AG04450 (cell line): ENCODE measurements around the gene AKNAD1. TPM values are rescaled to one million over a fixed set of nuclear protein-coding genes. Genes with fewer than 3 reads are reported as not detected.

ENCODE experiments used
- CTCF ChIA-PET: fragments of 300-600, 350-600 bp; formaldehyde crosslinking; extraction: SDS; loops from one replicate; lab custom pipeline; 2022; ENCODE audit warnings: antibody characterized with exemption, inconsistent platforms; lab: Charles Lee
- POLR2A ChIA-PET: fragments of 350-600 bp; formaldehyde crosslinking; extraction: SDS; loops from one replicate; lab custom pipeline; 2021; ENCODE audit warnings: antibody characterized with exemption, inconsistent platforms; lab: Yijun Ruan, JAX
- DNase-seq: peaks from one replicate; pipeline ENCODE4 v3.0.0-alpha.2; 2011; ENCODE audit warnings: low read depth, low spot score
- H3K27ac ChIP-seq: one replicate; pipeline ENCODE4 v1.5.1; 2012; ENCODE audit warnings: low read depth, low read length, control low read depth
- H3K27me3 ChIP-seq: one replicate; pipeline ENCODE4 v1.6.0; 2012; ENCODE audit warnings: low read length; ENCODE audit not compliant: control insufficient read depth, insufficient read depth
- H3K4me3 ChIP-seq: 2 replicates; pipeline ENCODE4 v1.5.1; 2011; ENCODE audit warnings: mild to moderate bottlenecking, low read depth, low read length, control low read depth
- H3K9me3 ChIP-seq: 2 replicates; pipeline ENCODE4 v1.5.1; 2012; ENCODE audit warnings: low read length; ENCODE audit not compliant: control insufficient read depth, insufficient read depth
- polyA plus RNA-seq: library from polyadenylated mRNA; depleted of rRNA; stranded (reverse); fragments of >200 nt; gene quantifications from 2 replicates; pipeline ENCODE4 v1.2.3, GENCODE V29; 2011
- TF ChIP-seq, protein P1 (sequence below): IDR thresholded peaks from 2 replicates; pipeline ENCODE4 v1.5.1; 2011; ENCODE audit warnings: low read depth, low read length, control low read depth, inconsistent platforms

Gene AKNAD1
- polyA plus RNA-seq, 1 experiment, result 0.86 TPM

DNA sequence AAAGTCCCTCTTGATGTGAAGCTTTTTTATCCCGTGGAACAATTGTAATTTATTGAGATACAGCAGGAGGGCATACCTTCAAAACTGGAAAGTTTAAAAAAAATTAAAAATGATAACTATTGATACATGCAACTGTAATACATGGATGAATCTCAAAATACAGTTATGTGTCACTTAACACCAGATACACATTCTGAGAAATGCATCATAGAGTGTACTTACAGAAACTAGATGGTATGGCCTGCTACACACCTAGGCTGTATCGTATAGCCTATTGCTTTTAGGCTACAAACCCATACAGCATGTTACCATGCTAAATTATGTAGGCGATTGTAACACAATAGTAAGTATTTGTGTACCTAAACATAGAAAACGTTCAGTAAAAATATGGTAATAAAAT, 7.1 kb upstream of the AKNAD1 start:
- H3K4me3 ChIP-seq, result no peak overlapping the region
- POLR2A ChIA-PET, result no interaction called here
- no peak for DNase-seq
- no peaks in the 10 kb centered on the region for H3K9me3 ChIP-seq
- CTCF ChIA-PET, result interaction anchor here (0.6 to 1.2 kb wide), 2 partner anchors 28 kb away, joined by 3 read pairs; no protein-coding TSS in a partner anchor
- H3K27ac ChIP-seq, result no peak overlapping the region
- TF ChIP-seq, protein P1, sequence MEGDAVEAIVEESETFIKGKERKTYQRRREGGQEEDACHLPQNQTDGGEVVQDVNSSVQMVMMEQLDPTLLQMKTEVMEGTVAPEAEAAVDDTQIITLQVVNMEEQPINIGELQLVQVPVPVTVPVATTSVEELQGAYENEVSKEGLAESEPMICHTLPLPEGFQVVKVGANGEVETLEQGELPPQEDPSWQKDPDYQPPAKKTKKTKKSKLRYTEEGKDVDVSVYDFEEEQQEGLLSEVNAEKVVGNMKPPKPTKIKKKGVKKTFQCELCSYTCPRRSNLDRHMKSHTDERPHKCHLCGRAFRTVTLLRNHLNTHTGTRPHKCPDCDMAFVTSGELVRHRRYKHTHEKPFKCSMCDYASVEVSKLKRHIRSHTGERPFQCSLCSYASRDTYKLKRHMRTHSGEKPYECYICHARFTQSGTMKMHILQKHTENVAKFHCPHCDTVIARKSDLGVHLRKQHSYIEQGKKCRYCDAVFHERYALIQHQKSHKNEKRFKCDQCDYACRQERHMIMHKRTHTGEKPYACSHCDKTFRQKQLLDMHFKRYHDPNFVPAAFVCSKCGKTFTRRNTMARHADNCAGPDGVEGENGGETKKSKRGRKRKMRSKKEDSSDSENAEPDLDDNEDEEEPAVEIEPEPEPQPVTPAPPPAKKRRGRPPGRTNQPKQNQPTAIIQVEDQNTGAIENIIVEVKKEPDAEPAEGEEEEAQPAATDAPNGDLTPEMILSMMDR, result no peak
- no peaks in the 10 kb centered on the region for H3K27me3 ChIP-seq

DNA sequence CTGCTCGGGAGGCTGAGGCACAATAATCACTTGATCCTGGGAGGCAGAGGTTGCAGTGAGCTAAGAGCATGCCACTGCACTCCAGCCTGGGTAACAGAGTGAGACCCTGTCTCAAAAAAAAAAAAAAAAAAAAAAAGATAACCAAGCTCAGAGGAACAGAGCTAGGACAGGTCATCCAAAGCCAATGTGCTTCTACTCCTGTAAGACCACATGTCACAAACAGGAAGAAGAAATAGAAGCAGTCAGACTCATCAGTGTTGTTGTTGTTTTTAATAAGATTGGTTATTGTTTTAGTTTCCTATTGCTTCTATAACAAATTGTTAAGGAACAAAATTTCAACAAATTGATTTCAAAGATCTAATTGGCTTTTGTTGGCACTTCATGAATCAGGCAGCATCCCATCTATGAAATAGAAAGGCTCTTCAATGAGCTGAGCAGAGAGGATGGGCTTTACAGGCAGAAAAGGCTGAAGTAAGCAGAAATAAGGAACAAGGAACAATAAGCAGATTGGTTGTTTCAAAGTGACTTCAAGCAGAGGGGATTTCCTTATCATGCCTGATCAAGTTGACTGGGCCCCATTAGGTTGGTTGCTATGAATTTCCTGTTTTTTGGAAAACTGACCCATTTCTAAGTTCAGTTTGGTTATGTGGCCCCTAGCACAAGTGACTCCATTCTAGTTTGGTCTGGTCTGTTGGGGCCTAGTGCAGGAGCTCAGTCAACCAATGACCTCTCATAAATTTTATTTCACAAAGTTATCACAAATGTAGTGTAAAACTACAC, 6.0 kb upstream of the AKNAD1 start:
- Histone ChIP-seq H3K4me3 (no peak overlapping the region), H3K27me3 (no peaks in the 10 kb centered on the region), H3K9me3 (no peaks in the 10 kb centered on the region), H3K27ac (no peak overlapping the region)
- TF ChIP-seq, protein P1, result no peak
- DNase-seq, result no peak
- ChIA-PET POLR2A (no interaction called here), CTCF (interaction anchor here (0.6 to 2.9 kb wide), 4 partner anchors 21 to 258 kb away, joined by 3 to 7 read pairs (median 4); no protein-coding TSS in a partner anchor)

DNA sequence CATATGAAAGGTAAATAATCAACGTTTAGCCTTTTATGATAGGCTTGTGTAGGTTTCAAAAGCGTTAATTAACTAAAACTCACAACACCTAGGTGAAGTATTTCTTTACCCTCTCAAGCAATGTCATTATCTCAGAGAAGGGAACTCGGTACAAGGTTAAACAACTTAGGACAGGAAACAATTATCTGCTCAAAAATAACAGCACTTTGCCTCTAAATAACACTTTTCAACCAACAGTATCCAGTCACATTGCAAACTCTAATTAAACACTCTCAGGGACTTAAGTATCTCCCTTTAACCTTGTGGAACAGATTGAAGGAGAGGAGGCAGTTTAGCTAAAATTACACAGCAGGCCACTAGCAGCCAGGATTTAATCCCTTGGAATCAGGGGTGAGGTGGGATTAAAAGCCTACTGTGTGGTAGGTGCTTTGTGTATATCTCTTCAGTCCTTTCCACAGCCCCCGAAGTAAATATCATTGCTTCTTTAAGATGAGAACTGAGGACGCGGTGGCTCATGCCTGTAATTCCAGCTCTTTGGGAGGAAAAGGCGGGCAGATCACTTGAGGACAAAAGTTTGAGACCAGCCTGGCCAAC, 5.2 kb upstream of the AKNAD1 start:
- ChIA-PET CTCF (interaction anchor here (2.9 kb wide), 1 partner anchor 34 kb away, joined by 7 read pairs; no protein-coding TSS in a partner anchor), POLR2A (no interaction called here)
- DNase-seq, result no peak
- Histone ChIP-seq H3K9me3 (no peaks in the 10 kb centered on the region), H3K27ac (no peak overlapping the region), H3K4me3 (no peak overlapping the region), H3K27me3 (peaks cover 2% of the 10 kb centered on the region)
- TF ChIP-seq, protein P1, result no peak

DNA sequence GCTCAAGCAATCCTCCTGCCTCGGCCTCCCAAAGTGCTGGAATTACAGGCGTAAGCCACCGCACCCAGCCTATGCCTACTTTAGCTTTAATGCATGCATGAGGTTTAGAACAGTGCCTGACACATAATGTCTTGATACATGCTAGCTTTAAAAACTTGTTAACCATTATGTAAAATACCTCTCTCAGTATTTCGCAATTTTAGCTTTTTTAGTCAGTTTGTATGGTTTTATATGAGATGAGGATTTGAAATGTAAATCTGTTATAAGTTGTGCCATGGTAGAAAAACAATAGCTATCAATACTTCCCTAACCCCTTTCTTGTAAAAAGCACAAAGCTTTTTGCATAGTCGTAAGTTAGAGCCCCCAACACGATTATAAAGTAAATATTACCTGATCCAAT, 4.7 kb upstream of the AKNAD1 start:
- Histone ChIP-seq H3K4me3 (no peak overlapping the region), H3K27ac (no peak overlapping the region), H3K27me3 (peaks cover 2% of the 10 kb centered on the region), H3K9me3 (no peaks in the 10 kb centered on the region)
- POLR2A ChIA-PET, result no interaction called here
- TF ChIP-seq, protein P1, result no peak
- CTCF ChIA-PET, result interaction anchor here (2.9 kb wide), 1 partner anchor 33 kb away, joined by 7 read pairs; no protein-coding TSS in a partner anchor
- no peak for DNase-seq
